A673 (cell line): ENCODE results near the gene TIMM29. TPM values are rescaled to one million over a fixed set of nuclear protein-coding genes. Genes with fewer than 3 reads are reported as not detected.
"Not testable (repeated sequence)": the region's sequence is repeated elsewhere in the genome, so short reads cannot be mapped to it uniquely, and the experiment has no call there.

ENCODE experiments used
- BruUV-seq: library from RNA; stranded (reverse); fragments of 400-500 nt; replicated peaks from 2 replicates; lab custom pipeline; 2021; lab: Mats Ljungman, UMichigan
- CTCF ChIA-PET: fragments of 300-600 bp; sonication (Branson Sonifier 250); formaldehyde crosslinking; loops from one replicate; lab custom pipeline; 2022; ENCODE audit warnings: antibody characterized with exemption; lab: Charles Lee
- POLR2A ChIA-PET: fragments of 300-600 bp; sonication (Branson Sonifier 250); formaldehyde crosslinking; loops from one replicate; lab custom pipeline; 2022; ENCODE audit warnings: antibody characterized with exemption; ENCODE audit not compliant: low non-redundant PET; lab: Charles Lee
- DNase-seq: peaks from one replicate; pipeline ENCODE4 v3.0.0-alpha.2; 2015; ENCODE audit warnings: low spot score
- H3K27ac ChIP-seq: fragments of 200-600 bp; sonication (generic); 2 replicates; pipeline ENCODE4 v1.5.1; 2016; ENCODE audit warnings: mixed run types, low read depth, mild to moderate bottlenecking, mixed read lengths, antibody characterized with exemption, low read length; ENCODE audit not compliant: poor library complexity, severe bottlenecking
- H3K27me3 ChIP-seq: fragments of 200-600 bp; sonication (generic); replicated peaks from 2 replicates; pipeline ENCODE4 v1.6.1; 2017; ENCODE audit warnings: mixed run types, low read depth, mild to moderate bottlenecking, mixed read lengths, antibody characterized with exemption, low read length; ENCODE audit not compliant: insufficient read depth, poor library complexity
- H3K36me3 ChIP-seq: fragments of 200-600 bp; sonication (generic); 2 replicates; pipeline ENCODE4 v1.6.1; 2016; ENCODE audit warnings: mixed run types, mild to moderate bottlenecking, mixed read lengths, antibody characterized with exemption, low read length; ENCODE audit not compliant: insufficient read depth, poor library complexity, severe bottlenecking
- H3K4me1 ChIP-seq: fragments of 200-600 bp; sonication (generic); 2 replicates; pipeline ENCODE4 v1.6.1; 2017; ENCODE audit warnings: mixed run types, mild to moderate bottlenecking, mixed read lengths, antibody characterized with exemption, low read length; ENCODE audit not compliant: insufficient read depth, poor library complexity, severe bottlenecking
- H3K4me3 ChIP-seq: fragments of 200-600 bp; sonication (generic); 2 replicates; pipeline ENCODE4 v1.5.1; 2016; ENCODE audit warnings: low read depth, mixed run types, mild to moderate bottlenecking, mixed read lengths, low read length; ENCODE audit not compliant: poor library complexity, severe bottlenecking
- H3K9me3 ChIP-seq: fragments of 200-600 bp; sonication (generic); 2 replicates; pipeline ENCODE4 v1.6.1; 2016; ENCODE audit warnings: mixed run types, low read depth, mild to moderate bottlenecking, mixed read lengths, antibody characterized with exemption, low read length; ENCODE audit not compliant: poor library complexity, severe bottlenecking
- CTCF ChIP-seq: fragments of 300-800, 200-600 bp; sonication (generic); conservative IDR thresholded peaks from 2 replicates; pipeline ENCODE4 v1.5.1; 2017; ENCODE audit warnings: low read depth, mild to moderate bottlenecking, antibody characterized with exemption, low read length, moderate library complexity, mixed read lengths
- EZH2 ChIP-seq: fragments of 200-600 bp; sonication (generic); IDR thresholded peaks from 2 replicates; pipeline ENCODE4 v1.6.1; 2017; ENCODE audit warnings: borderline replicate concordance, low read depth, mild to moderate bottlenecking, mixed read lengths, antibody characterized with exemption, low read length; ENCODE audit not compliant: poor library complexity, severe bottlenecking
- intact Hi-C: fragments of 100-400 bp; cut with micrococcal nuclease; formaldehyde crosslinking; loops from one replicate; pipeline ENCODE4 v1.10.0; 2022; ENCODE audit not compliant: unreplicated experiment
- total RNA-seq: library from RNA; stranded (reverse); gene quantifications from 2 replicates; pipeline ENCODE4 v1.2.3, GENCODE V29; 2021

Gene TIMM29
- total RNA-seq, 1 experiment from 2014 or later = 30.0 TPM

DNA sequence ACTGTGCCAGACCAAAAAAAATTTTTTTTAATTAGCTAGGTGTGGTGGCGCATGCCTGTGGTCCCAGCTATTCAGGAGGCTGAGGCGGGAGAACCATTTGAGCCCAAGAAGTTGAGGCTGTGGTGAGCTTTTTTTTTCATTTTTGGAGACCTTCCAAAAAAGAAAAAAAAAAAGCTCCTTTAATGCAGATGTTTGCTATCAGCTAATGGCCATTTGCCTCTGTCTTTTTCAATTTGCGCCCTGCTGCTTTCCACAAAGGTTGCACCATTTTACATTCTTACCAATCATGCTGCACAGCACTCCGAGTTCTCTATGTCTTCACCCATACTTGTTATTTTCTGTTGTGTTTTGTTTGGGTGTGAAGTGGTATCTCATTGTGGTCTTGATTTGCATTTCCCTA, 16.7 kb downstream of the TIMM29 start:
- no TSS peak for BruUV-seq
- Histone ChIP-seq H3K9me3 (no peaks in the 10 kb centered on the region), H3K27me3 (no peaks in the 10 kb centered on the region), H3K27ac (no peak overlapping the region), H3K4me1 (peaks cover 25% of the 10 kb centered on the region), H3K4me3 (no peak overlapping the region), H3K36me3 (no peaks in the 10 kb centered on the region)
- TF ChIP-seq EZH2 = no peak
- TF ChIP-seq CTCF = no peak
- POLR2A ChIA-PET = no interaction called here
- CTCF ChIA-PET = interaction anchor here (0.6 kb wide), 1 partner anchor 56 kb away, joined by 4 read pairs; no protein-coding TSS in a partner anchor
- DNase-seq = peak; percentile 55
- intact Hi-C loops = loop anchor here (10.0 kb wide), 2 partner anchors 150 to 260 kb away; no protein-coding TSS in a partner anchor

DNA sequence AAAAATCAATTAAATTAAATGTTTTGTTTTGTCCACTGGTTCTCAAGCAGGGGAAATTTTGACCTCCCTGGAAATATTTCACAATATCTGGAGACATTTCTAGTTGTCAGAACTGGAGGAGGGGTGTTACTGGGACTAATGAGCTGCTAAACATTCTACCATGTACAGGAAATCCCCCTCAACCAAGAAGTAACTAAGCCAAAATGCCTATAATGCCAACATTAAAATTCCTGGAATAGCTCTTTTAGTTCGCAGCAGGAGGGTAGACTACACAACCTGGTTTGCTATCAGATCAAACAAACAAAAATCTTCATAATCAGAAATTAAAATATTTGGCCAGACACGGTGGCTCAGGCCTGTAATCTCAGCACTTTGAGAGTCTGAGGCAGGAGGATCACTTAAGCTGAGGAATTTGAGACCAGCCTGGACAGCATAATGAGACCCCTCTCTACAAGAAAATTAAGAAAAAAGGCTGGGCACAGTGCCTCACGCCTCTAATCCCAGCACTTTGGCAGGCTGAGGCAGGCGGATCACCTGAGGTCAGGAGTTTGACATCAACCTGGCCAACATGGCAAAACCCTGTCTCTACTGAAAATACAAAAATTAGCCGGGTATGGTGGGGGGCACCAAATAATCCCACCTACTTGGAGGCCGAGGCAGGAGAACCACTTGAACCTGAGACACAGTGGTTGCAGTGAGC, 18.5 kb downstream of the TIMM29 start:
- Histone ChIP-seq H3K4me1 (peaks cover 25% of the 10 kb centered on the region), H3K27me3 (no peaks in the 10 kb centered on the region), H3K27ac (peak overlapping the region; percentile 38), H3K9me3 (no peaks in the 10 kb centered on the region), H3K4me3 (no peak overlapping the region), H3K36me3 (no peaks in the 10 kb centered on the region)
- intact Hi-C loops = loop anchor here (10.0 kb wide), 2 partner anchors 148 to 258 kb away; no protein-coding TSS in a partner anchor
- BruUV-seq = no TSS peak
- TF ChIP-seq EZH2 = no peak
- ChIA-PET POLR2A (no interaction called here), CTCF (interaction anchor here (0.5 to 1.0 kb wide), 3 partner anchors 10 to 433 kb away, joined by 5 to 12 read pairs (median 6); no protein-coding TSS in a partner anchor)
- DNase-seq = peak; percentile 82

- no TSS peak for BruUV-seq
- ChIA-PET POLR2A (no interaction called here), CTCF (no interaction called here)
- TF ChIP-seq EZH2 = no peak
- no peak for TF ChIP-seq CTCF
- Histone ChIP-seq H3K9me3 (no peaks in the 10 kb centered on the region), H3K4me3 (no peak overlapping the region), H3K36me3 (no peaks in the 10 kb centered on the region), H3K27me3 (no peaks in the 10 kb centered on the region), H3K27ac (no peak overlapping the region), H3K4me1 (peaks cover 7% of the 10 kb centered on the region)
- intact Hi-C loops = no loop called here
- DNase-seq = no peak
Measured at GRCh38 chr19:10952809-10953208, 24.2 kb downstream of the TIMM29 start.

- H3K27me3 ChIP-seq, DNase-seq, H3K9me3 ChIP-seq, H3K27ac ChIP-seq, H3K4me1 ChIP-seq, BruUV-seq, H3K36me3 ChIP-seq, intact Hi-C loops, CTCF ChIA-PET, POLR2A ChIA-PET: not testable (repeated sequence)
- H3K4me3 ChIP-seq = peak overlapping the region; percentile 100
Measured at GRCh38 chr19:10959277-10959968, 30.8 kb downstream of the TIMM29 start.
